Gastrocnemius medialis (tissue), 4 donors: ENCODE results near the gene FREM3.

Source experiments
- POLR2A ChIP-seq, 2 donors: fragments of 450-650 bp; IDR thresholded peaks; one replicate each; pipeline ENCODE4 v1.6.1; 2017; ENCODE audit warnings: antibody characterized with exemption in 2 of 2, mild to moderate bottlenecking in 2 of 2, moderate library complexity in 2 of 2
- TF ChIP-seq, protein P1 (sequence below), 5 experiments: fragments of 450-650 bp in 3 of 5; fragments of 200-600 bp in 2 of 5; sonication (generic) in 2 of 5; IDR thresholded peaks in 4 of 5; conservative IDR thresholded peaks in 1 of 5; 1 replicate in 4 of 5; 2 replicates in 1 of 5; pipeline ENCODE4 v1.5.1; 2016 to 2019; ENCODE audit warnings: antibody characterized with exemption in 5 of 5, mild to moderate bottlenecking in 3 of 5, moderate library complexity in 3 of 5

DNA sequence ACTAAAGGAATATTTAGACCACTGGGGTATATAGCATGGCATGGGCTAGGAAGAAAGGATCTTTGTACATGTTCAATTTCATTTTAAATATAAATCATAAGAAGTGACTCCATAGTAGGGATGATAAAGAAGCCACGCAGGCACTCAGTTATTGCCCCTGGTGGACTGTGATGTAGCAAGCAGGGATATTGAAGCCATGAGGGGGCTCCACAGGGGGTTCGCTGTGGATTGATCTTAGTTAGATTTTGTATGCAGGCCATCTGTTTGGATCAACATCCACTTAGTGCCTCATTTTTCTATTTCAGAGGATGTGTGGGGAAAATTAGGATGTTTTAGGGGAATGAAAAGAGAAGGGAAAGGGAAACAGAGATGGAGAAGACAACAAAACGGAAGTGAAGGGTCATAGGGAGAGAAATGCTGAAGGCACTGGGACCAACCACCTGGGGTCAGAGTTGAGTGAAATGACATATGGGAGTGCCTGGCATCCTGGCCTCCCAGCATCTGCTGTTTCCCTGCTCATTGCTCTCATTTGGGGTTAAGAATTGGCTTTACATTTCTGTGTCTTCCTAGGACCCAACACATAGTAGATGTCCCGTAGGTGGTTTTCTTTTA, 11.2 kb upstream of the FREM3 start:
- no peak for TF ChIP-seq POLR2A (IDR thresholded peaks at IDR 0.05)
- TF ChIP-seq, protein P1, sequence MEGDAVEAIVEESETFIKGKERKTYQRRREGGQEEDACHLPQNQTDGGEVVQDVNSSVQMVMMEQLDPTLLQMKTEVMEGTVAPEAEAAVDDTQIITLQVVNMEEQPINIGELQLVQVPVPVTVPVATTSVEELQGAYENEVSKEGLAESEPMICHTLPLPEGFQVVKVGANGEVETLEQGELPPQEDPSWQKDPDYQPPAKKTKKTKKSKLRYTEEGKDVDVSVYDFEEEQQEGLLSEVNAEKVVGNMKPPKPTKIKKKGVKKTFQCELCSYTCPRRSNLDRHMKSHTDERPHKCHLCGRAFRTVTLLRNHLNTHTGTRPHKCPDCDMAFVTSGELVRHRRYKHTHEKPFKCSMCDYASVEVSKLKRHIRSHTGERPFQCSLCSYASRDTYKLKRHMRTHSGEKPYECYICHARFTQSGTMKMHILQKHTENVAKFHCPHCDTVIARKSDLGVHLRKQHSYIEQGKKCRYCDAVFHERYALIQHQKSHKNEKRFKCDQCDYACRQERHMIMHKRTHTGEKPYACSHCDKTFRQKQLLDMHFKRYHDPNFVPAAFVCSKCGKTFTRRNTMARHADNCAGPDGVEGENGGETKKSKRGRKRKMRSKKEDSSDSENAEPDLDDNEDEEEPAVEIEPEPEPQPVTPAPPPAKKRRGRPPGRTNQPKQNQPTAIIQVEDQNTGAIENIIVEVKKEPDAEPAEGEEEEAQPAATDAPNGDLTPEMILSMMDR (IDR thresholded peaks at IDR 0.05 in 4 of 5, conservative IDR thresholded peaks at IDR 0.05 in 1 of 5): no peak
